SH-SY5Y (cell line): Measurements from ENCODE around the gene HMOX1.

Experiments used
- GATA2 ChIP-seq: IDR thresholded peaks from 2 replicates; pipeline ENCODE4 v1.6.1; 2011; ENCODE audit warnings: mild to moderate bottlenecking, low read depth, low read length
- GATA3 ChIP-seq: IDR thresholded peaks from 2 replicates; pipeline ENCODE4 v1.6.1; 2011; ENCODE audit warnings: low read depth, mild to moderate bottlenecking, low read length, moderate library complexity

DNA sequence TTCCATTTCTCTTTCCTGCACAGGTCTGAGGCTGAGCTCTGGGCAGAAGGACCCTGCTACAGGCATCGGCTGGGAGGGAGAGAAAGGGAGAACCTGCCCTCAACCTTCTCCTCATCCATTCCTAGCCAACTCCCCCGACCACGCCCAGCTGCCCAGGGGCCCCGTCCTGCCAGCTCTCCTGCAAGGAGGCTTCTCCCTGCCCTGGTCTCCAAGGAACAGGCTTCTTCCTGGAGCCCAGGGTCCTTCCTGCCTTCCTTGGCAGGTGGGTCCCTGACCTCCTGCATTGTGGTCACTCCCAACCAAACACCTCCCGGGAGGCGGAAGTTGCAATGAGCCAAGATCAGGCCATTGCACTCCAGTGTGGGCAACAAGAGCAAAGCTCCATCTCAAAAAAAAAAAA is 12.5 kb upstream of the HMOX1 start:
- TF ChIP-seq GATA3 (no peak), GATA2 (no peak)
